ENCODE results near the gene EMP1. TPM values are rescaled to one million over a fixed set of nuclear protein-coding genes. Genes with fewer than 3 reads are reported as not detected.

EMP1 gene
- total RNA-seq, 3 donors from 2014 or later: 207 to 759 (median 444) TPM

GRCh38 chr12:13247596-13247995, 51.1 kb downstream of the EMP1 start:
- intact Hi-C loops (cut with DNase I; ENCODE audit: low total_unique reads): no loop called here

GRCh38 chr12:13248964-13249363, 52.4 kb downstream of the EMP1 start:
- no peak for DNase-seq (ENCODE audit: low spot score in 2 of 2)
- intact Hi-C loops (cut with DNase I; ENCODE audit: low total_unique reads): no loop called here
- TF ChIP-seq POLR2A (IDR thresholded peaks at IDR 0.05) (no peak), POLR2AphosphoS5 (IDR thresholded peaks at IDR 0.05) (no peak), CTCF (IDR thresholded peaks at IDR 0.05) (no peak)
- Histone ChIP-seq H3K4me1 (no peaks in the 10 kb centered on the region), H3K27me3 (no peaks in the 10 kb centered on the region), H3K36me3 (no peaks in the 10 kb centered on the region), H3K4me3 (no peak overlapping the region), H3K9me3 (no peaks in the 10 kb centered on the region), H3K27ac (no peak overlapping the region)

More at GRCh38 chr12:13247596-13247995, 51.1 kb downstream of the EMP1 start:
- no peaks in the 10 kb centered on the region for H3K36me3 ChIP-seq
- H3K9me3 ChIP-seq: no peaks in the 10 kb centered on the region
- TF ChIP-seq POLR2AphosphoS5 (IDR thresholded peaks at IDR 0.05) (no peak), CTCF (IDR thresholded peaks at IDR 0.05) (no peak), POLR2A (IDR thresholded peaks at IDR 0.05) (no peak)
- no peak overlapping the region for H3K27ac ChIP-seq
- H3K27me3 ChIP-seq: no peaks in the 10 kb centered on the region
- H3K4me1 ChIP-seq: no peaks in the 10 kb centered on the region
- DNase-seq (ENCODE audit: low spot score in 2 of 2): no peak
- H3K4me3 ChIP-seq: no peak overlapping the region

DNA sequence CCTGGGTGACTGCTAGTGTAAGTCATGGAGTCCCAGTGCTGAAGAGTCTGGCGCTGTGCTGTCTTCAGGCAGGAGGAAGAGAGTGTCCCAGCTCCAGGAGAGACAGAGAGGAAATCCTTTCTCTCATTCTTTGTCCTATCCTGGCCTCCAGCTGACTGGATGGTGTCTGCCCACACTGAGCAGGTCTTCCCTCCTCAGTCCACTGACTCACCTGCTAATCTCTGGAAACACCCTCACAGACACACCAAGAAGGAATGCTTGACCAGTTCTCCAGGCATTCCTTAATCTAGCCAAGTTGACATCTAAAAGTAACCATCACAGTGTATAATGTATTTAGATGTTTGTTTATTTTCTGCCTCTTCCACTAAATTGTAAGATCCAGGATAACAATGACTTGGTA, 53.9 kb downstream of the EMP1 start:
- no peak for TF ChIP-seq CTCF (IDR thresholded peaks at IDR 0.05)
- intact Hi-C loops (cut with DNase I; ENCODE audit: low total_unique reads): no loop called here
- no peaks in the 10 kb centered on the region for H3K36me3 ChIP-seq
- H3K27me3 ChIP-seq: no peaks in the 10 kb centered on the region
- no peak overlapping the region for H3K4me3 ChIP-seq
- H3K9me3 ChIP-seq: no peaks in the 10 kb centered on the region
- no peak overlapping the region for H3K27ac ChIP-seq
- DNase-seq (ENCODE audit: low spot score in 2 of 2): no peak
- no peaks in the 10 kb centered on the region for H3K4me1 ChIP-seq

GRCh38 chr12:13251521-13251920, 55.0 kb downstream of the EMP1 start:
- H3K4me1 ChIP-seq: no peaks in the 10 kb centered on the region
- TF ChIP-seq CTCF (IDR thresholded peaks at IDR 0.05) (no peak), POLR2AphosphoS5 (IDR thresholded peaks at IDR 0.05) (no peak), POLR2A (IDR thresholded peaks at IDR 0.05) (no peak)
- no peaks in the 10 kb centered on the region for H3K9me3 ChIP-seq
- H3K36me3 ChIP-seq: no peaks in the 10 kb centered on the region
- no peak overlapping the region for H3K27ac ChIP-seq
- no peaks in the 10 kb centered on the region for H3K27me3 ChIP-seq
- DNase-seq (ENCODE audit: low spot score in 2 of 2): no peak
- no peak overlapping the region for H3K4me3 ChIP-seq
- intact Hi-C loops (cut with DNase I; ENCODE audit: low total_unique reads): no loop called here

DNA sequence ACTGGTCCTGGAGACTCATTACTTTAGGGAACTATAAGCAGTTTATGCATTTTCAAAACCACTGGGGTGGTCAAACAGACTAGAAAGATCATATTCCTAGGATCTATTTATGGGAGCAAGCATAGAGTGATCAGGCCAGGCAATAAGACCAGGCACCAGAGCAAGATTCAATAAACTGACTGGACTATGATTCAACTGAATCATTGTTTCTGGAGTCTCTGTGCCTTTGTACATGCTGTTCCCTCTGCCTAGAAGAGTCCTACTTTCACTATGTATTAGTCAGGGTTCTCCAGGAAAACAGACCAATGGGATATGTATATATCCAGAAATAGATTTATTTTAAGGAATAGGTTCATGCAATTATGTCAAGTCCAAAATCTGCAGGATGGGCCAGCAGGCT, 55.5 kb downstream of the EMP1 start:
- intact Hi-C loops (cut with DNase I; ENCODE audit: low total_unique reads): no loop called here
- TF ChIP-seq POLR2A (IDR thresholded peaks at IDR 0.05): no peak
- no peak for TF ChIP-seq POLR2AphosphoS5 (IDR thresholded peaks at IDR 0.05)
- no peak for TF ChIP-seq CTCF (IDR thresholded peaks at IDR 0.05)
- no peak overlapping the region for H3K4me3 ChIP-seq
- H3K27ac ChIP-seq: no peak overlapping the region
- H3K9me3 ChIP-seq: no peaks in the 10 kb centered on the region
- H3K4me1 ChIP-seq: no peaks in the 10 kb centered on the region
- H3K27me3 ChIP-seq: no peaks in the 10 kb centered on the region
- no peaks in the 10 kb centered on the region for H3K36me3 ChIP-seq
- DNase-seq (ENCODE audit: low spot score in 2 of 2): no peak
